Measurements from ENCODE around the gene ANKRD44.
A peak's percentile ranks its signal among the peaks of the same experiment; 100 is the strongest.

ANKRD44 gene

GRCh38 chr2:197107291-197108269, 203.0 kb downstream of the ANKRD44 start:
- TF ChIP-seq SIN3A (IDR thresholded peaks at IDR 0.05; ENCODE audit: borderline replicate concordance, insufficient read depth, low read length) (no peak), FOXP2 (optimal IDR thresholded peaks at IDR 0.05; ENCODE audit: borderline replicate concordance, extremely low read depth, extremely low read length, insufficient read depth) (peak; percentile 39), POLR2AphosphoS5 (IDR thresholded peaks at IDR 0.05; ENCODE audit: low read depth, low read length) (no peak), REST (IDR thresholded peaks at IDR 0.05; ENCODE audit: insufficient read depth in 1 of 2, low read depth in 2 of 2, low read length in 2 of 2) (no peak), TAF1 (IDR thresholded peaks at IDR 0.05; ENCODE audit: borderline replicate concordance, insufficient read depth, low read length) (no peak)

DNA sequence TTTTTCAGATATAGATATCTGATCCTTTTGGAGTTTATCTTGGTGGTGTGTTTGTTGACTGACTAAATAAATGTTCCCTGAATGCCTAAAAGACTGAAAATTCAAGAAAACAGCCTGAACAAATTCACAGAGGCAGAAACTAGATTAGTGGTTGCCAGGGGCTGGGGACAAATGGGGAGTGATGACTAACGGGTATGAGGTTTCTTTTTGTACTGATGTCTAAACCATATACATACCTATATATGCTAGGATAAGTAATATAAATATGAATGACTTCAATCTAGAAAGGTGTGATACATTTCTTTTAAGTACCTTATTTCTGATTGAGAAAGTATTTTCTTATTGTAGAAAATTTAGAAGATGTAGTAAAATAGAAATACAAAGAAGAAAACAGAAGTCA, 207.2 kb downstream of the ANKRD44 start:
- TF ChIP-seq POLR2AphosphoS5 (IDR thresholded peaks at IDR 0.05; ENCODE audit: low read depth, low read length) = no peak
- TF ChIP-seq SIN3A (IDR thresholded peaks at IDR 0.05; ENCODE audit: borderline replicate concordance, insufficient read depth, low read length) = no peak
- TF ChIP-seq TAF1 (IDR thresholded peaks at IDR 0.05; ENCODE audit: borderline replicate concordance, insufficient read depth, low read length) = no peak
- TF ChIP-seq FOXP2 (optimal IDR thresholded peaks at IDR 0.05; ENCODE audit: borderline replicate concordance, extremely low read depth, extremely low read length, insufficient read depth) = no peak
- TF ChIP-seq REST (IDR thresholded peaks at IDR 0.05; ENCODE audit: insufficient read depth in 1 of 2, low read depth in 2 of 2, low read length in 2 of 2) = no peak

- TF ChIP-seq POLR2AphosphoS5 (IDR thresholded peaks at IDR 0.05; ENCODE audit: low read depth, low read length) (no peak), REST (IDR thresholded peaks at IDR 0.05; ENCODE audit: insufficient read depth in 1 of 2, low read depth in 2 of 2, low read length in 2 of 2) (no peak), SIN3A (IDR thresholded peaks at IDR 0.05; ENCODE audit: borderline replicate concordance, insufficient read depth, low read length) (no peak), FOXP2 (optimal IDR thresholded peaks at IDR 0.05; ENCODE audit: borderline replicate concordance, extremely low read depth, extremely low read length, insufficient read depth) (no peak), TAF1 (IDR thresholded peaks at IDR 0.05; ENCODE audit: borderline replicate concordance, insufficient read depth, low read length) (no peak)
These were observed 208.3 kb downstream of the ANKRD44 start for GRCh38 chr2:197102231-197102630.

GRCh38 chr2:197101519-197101918, 209.1 kb downstream of the ANKRD44 start:
- TF ChIP-seq SIN3A (IDR thresholded peaks at IDR 0.05; ENCODE audit: borderline replicate concordance, insufficient read depth, low read length) (no peak), REST (IDR thresholded peaks at IDR 0.05; ENCODE audit: insufficient read depth in 1 of 2, low read depth in 2 of 2, low read length in 2 of 2) (no peak), TAF1 (IDR thresholded peaks at IDR 0.05; ENCODE audit: borderline replicate concordance, insufficient read depth, low read length) (no peak), FOXP2 (optimal IDR thresholded peaks at IDR 0.05; ENCODE audit: borderline replicate concordance, extremely low read depth, extremely low read length, insufficient read depth) (no peak), POLR2AphosphoS5 (IDR thresholded peaks at IDR 0.05; ENCODE audit: low read depth, low read length) (no peak)

All from PFSK-1 (cell line).